ENCODE measurements around the gene SRC. TPM values are rescaled to one million over a fixed set of nuclear protein-coding genes. Genes with fewer than 3 reads are reported as not detected.

The SRC gene
- total and polyA plus RNA-seq, 2 donors from 2014 or later: 28.5 to 70.0 TPM

DNA sequence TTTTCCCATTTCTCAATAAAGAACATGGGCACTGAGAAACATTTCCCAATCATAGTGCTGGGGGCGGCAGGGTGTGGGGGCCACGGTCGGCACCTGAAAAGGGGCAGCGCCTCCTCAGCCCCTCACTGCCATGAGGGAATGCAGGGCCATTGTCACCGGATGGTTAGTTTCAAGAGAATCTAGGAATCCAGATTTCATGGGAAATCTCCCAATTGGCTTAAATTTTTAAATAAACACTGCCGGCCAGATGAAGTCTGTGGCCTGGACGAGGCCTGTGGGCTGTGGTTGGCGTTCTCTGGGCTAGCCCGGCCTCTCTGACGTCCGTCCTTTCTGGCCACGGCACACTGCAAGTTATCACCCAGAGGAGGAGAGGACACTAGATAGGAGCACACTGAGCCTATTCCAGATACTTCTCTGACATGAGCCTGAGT, 30.9 kb upstream of the SRC start:
- no peaks in the 10 kb centered on the region for H3K9me3 ChIP-seq (ENCODE audit: control insufficient read depth in 2 of 3, insufficient read depth in 1 of 3, low read length in 3 of 3)
- H3K27ac ChIP-seq (ENCODE audit: low read depth in 2 of 2, low read length in 2 of 2): peak overlapping the region; percentile 82 to 87
- peaks cover 0 to 18% (median 8%) of the 10 kb centered on the region in 3 donors for H3K36me3 ChIP-seq (ENCODE audit: control insufficient read depth in 2 of 3, insufficient read depth in 3 of 3, low read length in 3 of 3)
- H3K4me1 ChIP-seq (ENCODE audit: control insufficient read depth in 2 of 3, insufficient read depth in 2 of 3, low read depth in 1 of 3, low read length in 3 of 3): peaks cover 0 to 21% (median 16%) of the 10 kb centered on the region in 3 donors
- no peak overlapping the region for H3K4me3 ChIP-seq (ENCODE audit: low read length in 3 of 3)
- peak overlapping the region in 1 of 3 donors; percentile 56 for H3K9ac ChIP-seq (ENCODE audit: low read length in 3 of 3)
- no peaks in the 10 kb centered on the region for H3K27me3 ChIP-seq (ENCODE audit: control insufficient read depth, insufficient read depth, low read length)
- FAIRE-seq (no peak), DNase-seq (peak in 2 of 5 donors; percentile 60 to 93)
- TF ChIP-seq CTCF (IDR thresholded peaks at IDR 0.05; ENCODE audit: borderline replicate concordance, extremely low read depth, insufficient read depth): no peak
- intact Hi-C loops (cut with DNase I): no loop called here

- Histone ChIP-seq H3K9me3 (ENCODE audit: control insufficient read depth in 2 of 3, insufficient read depth in 1 of 3, low read length in 3 of 3) (no peaks in the 10 kb centered on the region), H3K27ac (ENCODE audit: low read depth in 2 of 2, low read length in 2 of 2) (peak overlapping the region; percentile 76 to 82), H3K4me3 (ENCODE audit: low read length in 3 of 3) (no peak overlapping the region), H3K27me3 (ENCODE audit: control insufficient read depth, insufficient read depth, low read length) (no peaks in the 10 kb centered on the region), H3K4me1 (ENCODE audit: control insufficient read depth in 2 of 3, insufficient read depth in 2 of 3, low read depth in 1 of 3, low read length in 3 of 3) (peaks cover 0 to 19% (median 16%) of the 10 kb centered on the region in 3 donors), H3K9ac (ENCODE audit: low read length in 3 of 3) (peak overlapping the region in 1 of 3 donors; percentile 56), H3K36me3 (ENCODE audit: control insufficient read depth in 2 of 3, insufficient read depth in 3 of 3, low read length in 3 of 3) (peaks cover 0 to 18% (median 3%) of the 10 kb centered on the region in 3 donors)
- intact Hi-C loops (cut with DNase I): no loop called here
- FAIRE-seq (no peak), DNase-seq (peak; percentile 66 to 81 (median 71))
- TF ChIP-seq CTCF (IDR thresholded peaks at IDR 0.05; ENCODE audit: borderline replicate concordance, extremely low read depth, insufficient read depth): no peak
Measured at GRCh38 chr20:37315452-37316110, 30.4 kb upstream of the SRC start.

- H3K27me3 ChIP-seq (ENCODE audit: control insufficient read depth, insufficient read depth, low read length): no peaks in the 10 kb centered on the region
- no peaks in the 10 kb centered on the region for H3K9me3 ChIP-seq (ENCODE audit: control insufficient read depth in 2 of 3, insufficient read depth in 1 of 3, low read length in 3 of 3)
- no peak overlapping the region for H3K4me3 ChIP-seq (ENCODE audit: low read length in 3 of 3)
- peaks cover 0 to 18% (median 3%) of the 10 kb centered on the region in 3 donors for H3K36me3 ChIP-seq (ENCODE audit: control insufficient read depth in 2 of 3, insufficient read depth in 3 of 3, low read length in 3 of 3)
- H3K27ac ChIP-seq (ENCODE audit: low read depth in 2 of 2, low read length in 2 of 2): peak overlapping the region in 1 of 2 donors; percentile 82
- DNase-seq (peak in 2 of 5 donors; percentile 29 to 53), FAIRE-seq (no peak)
- H3K9ac ChIP-seq (ENCODE audit: low read length in 3 of 3): no peak overlapping the region
- H3K4me1 ChIP-seq (ENCODE audit: control insufficient read depth in 2 of 3, insufficient read depth in 2 of 3, low read depth in 1 of 3, low read length in 3 of 3): peaks cover 0 to 17% (median 16%) of the 10 kb centered on the region in 3 donors
- intact Hi-C loops (cut with DNase I): no loop called here
- no peak for TF ChIP-seq CTCF (IDR thresholded peaks at IDR 0.05; ENCODE audit: borderline replicate concordance, extremely low read depth, insufficient read depth)
Measured at GRCh38 chr20:37316116-37316774, 29.7 kb upstream of the SRC start.

All from kidney (tissue), 14 donors.